ENCODE measurements around the gene AMY1A.
"Not testable (repeated sequence)": the region's sequence is repeated elsewhere in the genome, so short reads cannot be mapped to it uniquely, and the experiment has no call there.

AMY1A gene

GRCh38 chr1:103701256-103701655 is 45.7 kb downstream of the AMY1A start:
- not testable (repeated sequence) for H3K9me3 ChIP-seq (ENCODE audit: control insufficient read depth, insufficient read depth, low read length); H3K4me1 ChIP-seq (ENCODE audit: control insufficient read depth, insufficient read depth, low read length); H3K9ac ChIP-seq (ENCODE audit: low read depth, low read length); H3K4me3 ChIP-seq (ENCODE audit: low read depth, low read length); H3K36me3 ChIP-seq (ENCODE audit: control insufficient read depth, insufficient read depth, low read length); H3K27me3 ChIP-seq (ENCODE audit: control insufficient read depth, insufficient read depth, low read length)

DNA sequence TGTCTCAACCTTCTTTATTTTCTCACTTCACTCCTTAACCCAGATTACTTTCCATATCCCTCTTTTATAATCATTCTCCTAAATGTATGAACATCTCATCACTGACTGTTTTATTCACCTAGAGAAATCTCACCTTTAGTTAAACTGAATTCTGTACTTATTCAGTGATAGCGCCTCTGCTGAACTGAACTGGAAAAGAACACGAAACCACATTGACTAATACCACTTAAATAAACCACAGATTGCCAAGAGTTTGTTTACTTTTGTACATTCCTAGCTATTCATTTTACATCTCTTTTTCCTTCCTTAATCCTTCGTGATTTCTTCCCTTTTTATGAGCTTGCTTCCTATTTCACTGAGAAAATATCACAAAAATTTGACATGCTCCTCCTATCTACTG is 52.1 kb downstream of the AMY1A start:
- H3K27me3 ChIP-seq (ENCODE audit: control insufficient read depth, insufficient read depth, low read length); H3K4me1 ChIP-seq (ENCODE audit: control insufficient read depth, insufficient read depth, low read length); H3K36me3 ChIP-seq (ENCODE audit: control insufficient read depth, insufficient read depth, low read length); H3K9ac ChIP-seq (ENCODE audit: low read depth, low read length); H3K4me3 ChIP-seq (ENCODE audit: low read depth, low read length); H3K9me3 ChIP-seq (ENCODE audit: control insufficient read depth, insufficient read depth, low read length): not testable (repeated sequence)

DNA sequence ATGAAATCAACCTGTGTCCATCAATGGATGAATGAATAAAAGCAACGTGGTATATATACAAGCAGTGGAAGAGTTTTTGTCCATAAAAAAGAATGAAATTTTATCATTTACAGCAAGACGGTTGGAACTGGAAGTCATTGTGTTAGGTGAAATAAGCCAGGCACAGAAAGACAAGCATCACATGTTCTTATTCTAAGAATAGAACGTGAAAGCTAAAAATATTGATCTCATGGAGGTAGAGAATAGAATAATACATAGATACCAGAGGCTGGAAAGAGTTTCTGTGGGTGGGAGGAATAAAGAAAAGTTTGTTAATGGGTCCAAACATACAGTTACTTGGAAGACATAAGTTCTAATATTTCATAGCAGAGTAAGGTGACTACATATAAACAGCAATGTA is 54.8 kb downstream of the AMY1A start:
- not testable (repeated sequence) for H3K27me3 ChIP-seq (ENCODE audit: control insufficient read depth, insufficient read depth, low read length); H3K9me3 ChIP-seq (ENCODE audit: control insufficient read depth, insufficient read depth, low read length); H3K9ac ChIP-seq (ENCODE audit: low read depth, low read length); H3K4me3 ChIP-seq (ENCODE audit: low read depth, low read length); H3K4me1 ChIP-seq (ENCODE audit: control insufficient read depth, insufficient read depth, low read length); H3K36me3 ChIP-seq (ENCODE audit: control insufficient read depth, insufficient read depth, low read length)

All from iPS-15b (cell line).